Activated CD8-positive, alpha-beta memory T cell treated with anti-CD3 and anti-CD28 coated beads, Interleukin-2, amount 10 ng/mL, durations not matched to agents 7 days and 5 days (primary cell): ENCODE data around the gene DDX41. TPM values are rescaled to one million over a fixed set of nuclear protein-coding genes. Genes with fewer than 3 reads are reported as not detected.
"Not testable (repeated sequence)": the region's sequence is repeated elsewhere in the genome, so short reads cannot be mapped to it uniquely, and the experiment has no call there.

Experiments
- ATAC-seq: fragments of 150-1000 bp; cut with Tn5 transposase; one replicate; pipeline ENCODE4 v1.10.0; 2021; ENCODE audit warnings: moderate library complexity
- CTCF ChIA-PET: fragments of 350-600 bp; sonication (Branson Sonifier 250); formaldehyde crosslinking; loops from one replicate; lab custom pipeline; 2021; ENCODE audit warnings: antibody characterized with exemption; lab: Charles Lee
- DNase-seq: peaks from one replicate; pipeline ENCODE4 v3.0.0-alpha.2; 2020
- H3K27ac Mint-ChIP-seq: one replicate; pipeline ENCODE4 v1.8.0; 2021; ENCODE audit warnings: mild to moderate bottlenecking, mixed read lengths
- H3K27me3 Mint-ChIP-seq: one replicate; pipeline ENCODE4 v1.8.0; 2021; ENCODE audit warnings: mixed read lengths
- H3K36me3 Mint-ChIP-seq: one replicate; pipeline ENCODE4 v1.8.0; 2021; ENCODE audit warnings: mild to moderate bottlenecking, mixed read lengths
- H3K4me1 Mint-ChIP-seq: one replicate; pipeline ENCODE4 v1.8.0; 2021; ENCODE audit warnings: mixed read lengths
- H3K4me3 Mint-ChIP-seq: one replicate; pipeline ENCODE4 v1.8.0; 2021; ENCODE audit warnings: mild to moderate bottlenecking, moderate library complexity, mixed read lengths
- H3K9me3 Mint-ChIP-seq: one replicate; pipeline ENCODE4 v1.8.0; 2022; ENCODE audit warnings: low read depth, mixed read lengths
- total RNA-seq, 2 experiments: library from RNA; stranded (reverse); gene quantifications; one replicate each; pipeline ENCODE4 v1.2.3, GENCODE V29; 2021

The DDX41 gene
- total RNA-seq, 2 experiments from 2014 or later, result 126 to 130 TPM

DNA sequence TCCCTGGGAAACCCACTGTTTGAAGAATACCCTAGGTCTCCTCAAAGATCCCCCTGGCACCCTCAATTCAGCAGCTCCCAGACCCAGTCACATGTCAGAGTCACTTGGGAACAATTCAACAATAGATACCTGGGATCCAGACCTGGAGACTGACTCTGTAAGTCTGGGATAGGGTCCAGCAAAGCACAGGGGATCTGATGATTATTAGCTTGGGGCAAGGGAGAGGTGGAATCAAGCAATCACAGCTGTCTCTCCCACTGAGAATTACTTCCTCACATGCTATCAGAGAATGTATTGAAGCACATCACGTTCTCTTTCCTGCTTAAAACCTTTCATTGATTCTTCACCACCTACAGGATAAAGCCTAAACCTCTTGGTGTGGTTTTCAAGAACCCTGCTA is 31.7 kb upstream of the DDX41 start:
- Mint-ChIP-seq H3K4me3 (no peak overlapping the region), H3K36me3 (peaks cover 20% of the 10 kb centered on the region), H3K27ac (no peak overlapping the region), H3K9me3 (no peaks in the 10 kb centered on the region), H3K4me1 (peaks cover 14% of the 10 kb centered on the region), H3K27me3 (no peaks in the 10 kb centered on the region)
- no peak for ATAC-seq
- CTCF ChIA-PET, result interaction anchor here (1.1 kb wide), 1 partner anchor 8 kb away, joined by 3 read pairs; no protein-coding TSS in a partner anchor
- no peak for DNase-seq

DNA sequence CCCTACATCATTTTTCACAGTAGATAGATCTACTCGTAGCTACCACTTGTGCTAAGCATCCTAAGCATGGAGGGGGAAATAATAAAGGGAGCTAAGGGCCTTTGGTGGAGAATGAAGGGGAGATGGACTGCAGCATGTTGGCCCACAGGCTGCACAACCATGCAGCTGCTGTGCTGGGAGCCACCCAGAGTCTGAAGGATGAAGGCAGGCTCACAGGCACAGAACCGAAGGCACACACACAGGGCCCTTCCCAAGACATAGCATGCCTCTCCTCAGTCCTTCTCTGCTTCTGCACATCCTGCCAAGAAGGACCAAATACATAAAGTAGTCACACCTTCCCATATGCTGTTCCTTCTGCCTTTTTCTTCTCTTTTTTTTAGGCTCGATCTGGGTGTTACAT is 31.0 kb upstream of the DDX41 start:
- CTCF ChIA-PET, result no interaction called here

DNA sequence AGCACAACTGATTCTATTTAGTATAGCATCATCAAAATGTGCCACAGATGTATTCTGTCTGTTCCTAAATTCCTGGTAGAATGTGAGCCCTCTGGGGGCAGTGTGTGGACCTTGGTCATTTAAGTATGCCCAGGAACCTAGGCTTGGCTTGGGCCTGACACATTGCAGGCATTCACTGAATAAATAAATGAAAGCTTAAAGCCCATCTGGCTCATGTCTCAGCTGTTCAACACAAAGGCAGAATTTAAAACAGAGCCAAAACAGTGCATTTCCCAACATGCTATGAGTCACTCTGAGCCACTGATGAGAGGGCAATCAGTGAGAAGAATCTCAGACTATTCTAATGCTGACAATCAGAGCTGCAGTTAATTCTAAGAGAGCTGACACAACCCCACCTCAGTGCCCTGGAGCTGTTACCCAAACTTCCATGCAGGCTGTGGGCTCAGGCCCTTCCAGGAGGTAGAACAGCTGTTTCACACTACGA is 29.5 kb upstream of the DDX41 start:
- Mint-ChIP-seq H3K4me3 (no peak overlapping the region), H3K4me1 (no peaks in the 10 kb centered on the region), H3K36me3 (peaks cover 20% of the 10 kb centered on the region), H3K9me3 (no peaks in the 10 kb centered on the region), H3K27me3 (no peaks in the 10 kb centered on the region), H3K27ac (no peak overlapping the region)
- CTCF ChIA-PET, result interaction anchor here (0.8 kb wide), 1 partner anchor 17 kb away, joined by 3 read pairs; no protein-coding TSS in a partner anchor
- DNase-seq (no peak), ATAC-seq (no peak)

More for the DNA sequence above, 31.0 kb upstream of the DDX41 start:
- Mint-ChIP-seq H3K4me1 (peaks cover 6% of the 10 kb centered on the region), H3K4me3 (no peak overlapping the region), H3K9me3 (no peaks in the 10 kb centered on the region), H3K27me3 (no peaks in the 10 kb centered on the region), H3K27ac (no peak overlapping the region), H3K36me3 (peaks cover 20% of the 10 kb centered on the region)
- DNase-seq (no peak), ATAC-seq (no peak)

DNA sequence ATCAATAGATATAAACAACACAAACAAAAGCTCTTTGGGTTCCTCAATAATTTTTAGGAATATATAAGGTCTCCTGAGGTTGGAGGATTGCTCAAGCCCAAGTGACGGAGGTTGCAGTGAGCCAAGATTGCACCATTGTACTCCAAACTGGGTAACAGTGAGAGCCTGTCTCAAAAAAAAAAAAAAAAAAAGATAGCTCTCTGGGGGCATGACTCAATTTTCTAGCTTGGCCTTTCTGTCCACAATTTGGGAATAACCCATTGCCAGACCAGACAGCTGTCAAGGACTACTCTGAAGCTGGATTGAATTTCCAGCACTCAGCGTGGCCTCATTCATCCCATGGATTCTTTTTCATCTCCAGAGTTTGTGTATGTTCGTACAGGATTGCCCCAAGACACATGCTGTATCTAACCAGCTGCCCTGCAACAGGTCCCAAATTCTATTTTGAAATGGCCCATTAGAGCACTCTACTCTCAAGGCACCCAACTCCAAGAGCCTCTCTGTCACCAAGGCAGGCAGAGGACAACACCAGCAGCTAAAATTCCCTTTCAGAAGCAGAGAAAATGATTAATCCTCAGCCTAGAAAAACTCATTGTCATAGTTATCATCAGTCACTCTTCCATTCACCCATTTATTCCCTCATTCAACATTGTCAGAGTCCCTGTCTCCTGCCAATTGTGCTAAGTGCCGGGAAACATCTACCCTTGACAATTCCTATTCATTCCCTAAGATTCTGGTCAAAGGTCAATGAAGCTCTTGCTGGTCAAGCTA is 28.9 kb upstream of the DDX41 start:
- CTCF ChIA-PET, result interaction anchor here (0.8 kb wide), 1 partner anchor 18 kb away, joined by 3 read pairs; no protein-coding TSS in a partner anchor
- H3K36me3 Mint-ChIP-seq, result peaks cover 20% of the 10 kb centered on the region
- H3K4me1 Mint-ChIP-seq, result peaks cover 4% of the 10 kb centered on the region
- H3K27me3 Mint-ChIP-seq, result no peaks in the 10 kb centered on the region
- no peak overlapping the region for H3K4me3 Mint-ChIP-seq
- no peak for DNase-seq
- no peak for ATAC-seq
- no peak overlapping the region for H3K27ac Mint-ChIP-seq
- H3K9me3 Mint-ChIP-seq, result no peaks in the 10 kb centered on the region

DNA sequence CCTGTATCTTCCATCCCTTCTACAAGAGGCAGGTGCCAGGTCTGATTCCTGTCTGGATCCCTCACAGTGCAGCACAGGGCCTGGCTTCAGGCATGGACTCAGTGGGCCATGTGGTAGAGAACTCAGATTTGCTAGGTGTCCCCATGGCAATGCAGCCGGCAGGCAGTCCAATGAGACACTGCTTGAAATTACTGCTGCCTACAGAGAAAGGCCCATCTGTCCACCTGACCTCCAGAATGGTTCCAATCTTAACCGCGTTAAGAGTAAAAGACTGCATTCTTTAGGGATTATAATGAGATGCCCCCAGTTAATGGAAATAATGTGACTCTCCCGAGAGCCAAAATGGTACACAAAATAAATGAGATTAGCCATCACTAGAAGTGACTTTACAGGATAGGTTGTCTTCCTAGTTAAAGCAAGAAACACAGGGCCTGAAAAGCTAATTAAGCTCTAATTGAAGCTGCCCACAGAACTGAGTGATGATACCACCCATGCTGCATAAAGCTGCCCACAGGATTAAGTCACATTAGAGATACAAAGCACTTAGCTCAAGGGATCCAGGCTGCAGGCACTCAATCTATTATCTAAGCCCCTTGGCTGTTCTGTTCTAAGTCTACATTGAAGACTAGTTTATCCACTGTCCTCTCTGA is 26.2 kb upstream of the DDX41 start:
- H3K4me3 Mint-ChIP-seq, result no peak overlapping the region
- no peaks in the 10 kb centered on the region for H3K27me3 Mint-ChIP-seq

DNA sequence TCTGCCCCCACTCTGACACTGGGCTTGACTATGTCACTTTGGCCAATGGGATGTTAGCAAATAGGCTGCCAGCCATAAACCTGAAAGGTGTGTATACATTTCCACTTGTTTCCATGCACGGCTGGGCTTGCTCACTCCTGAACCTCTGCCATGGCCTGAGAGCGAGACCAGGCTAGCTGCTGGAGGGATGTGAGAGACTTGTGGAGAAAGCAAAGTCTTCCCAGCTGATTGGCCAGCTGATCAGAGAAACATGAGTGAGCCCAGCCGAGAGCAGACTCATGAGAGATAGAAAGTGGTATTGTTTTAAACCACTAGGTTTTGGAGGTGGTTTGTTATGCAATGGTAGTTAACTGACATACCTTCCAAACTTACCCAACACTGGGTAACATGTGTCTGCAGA is 23.7 kb upstream of the DDX41 start:
- no peak overlapping the region for H3K27ac Mint-ChIP-seq
- H3K27me3 Mint-ChIP-seq, result no peaks in the 10 kb centered on the region
- H3K9me3 Mint-ChIP-seq, result no peaks in the 10 kb centered on the region
- peaks cover 4% of the 10 kb centered on the region for H3K4me1 Mint-ChIP-seq
- H3K36me3 Mint-ChIP-seq, result peaks cover 20% of the 10 kb centered on the region
- H3K4me3 Mint-ChIP-seq, result no peak overlapping the region
- ATAC-seq, result no peak
- DNase-seq, result no peak
- CTCF ChIA-PET, result no interaction called here

More for the DNA sequence above, 26.2 kb upstream of the DDX41 start:
- Mint-ChIP-seq H3K9me3 (no peaks in the 10 kb centered on the region), H3K36me3 (peaks cover 21% of the 10 kb centered on the region), H3K4me1 (peaks cover 4% of the 10 kb centered on the region), H3K27ac (no peak overlapping the region)
- CTCF ChIA-PET, result interaction anchor here (0.9 kb wide), 1 partner anchor 17 kb away, joined by 3 read pairs; no protein-coding TSS in a partner anchor
- ATAC-seq (no peak), DNase-seq (no peak)

DNA sequence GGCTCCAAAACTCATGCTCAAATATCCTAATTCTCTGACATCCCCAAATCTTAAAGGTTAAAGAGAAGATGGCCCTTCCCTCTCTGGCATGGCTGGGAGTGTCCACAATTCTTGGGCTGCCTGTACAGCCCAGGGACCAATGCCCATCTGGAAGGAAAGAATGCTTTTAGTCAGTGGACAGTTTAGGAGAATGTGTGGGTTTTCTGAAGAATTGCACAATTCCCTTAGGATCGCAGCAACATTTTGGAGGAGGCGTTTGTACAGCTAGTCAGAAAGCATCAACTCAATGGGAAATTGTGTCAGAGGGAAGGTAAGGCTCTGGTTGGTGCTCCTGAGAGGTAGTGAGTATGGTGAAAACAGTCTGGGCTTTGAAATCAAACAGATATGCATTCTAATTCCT is 22.6 kb upstream of the DDX41 start:
- DNase-seq (no peak), ATAC-seq (no peak)
- CTCF ChIA-PET, result no interaction called here
- Mint-ChIP-seq H3K27me3 (no peaks in the 10 kb centered on the region), H3K27ac (no peak overlapping the region), H3K4me1 (peaks cover 4% of the 10 kb centered on the region), H3K4me3 (no peak overlapping the region), H3K36me3 (peaks cover 18% of the 10 kb centered on the region), H3K9me3 (no peaks in the 10 kb centered on the region)

DNA sequence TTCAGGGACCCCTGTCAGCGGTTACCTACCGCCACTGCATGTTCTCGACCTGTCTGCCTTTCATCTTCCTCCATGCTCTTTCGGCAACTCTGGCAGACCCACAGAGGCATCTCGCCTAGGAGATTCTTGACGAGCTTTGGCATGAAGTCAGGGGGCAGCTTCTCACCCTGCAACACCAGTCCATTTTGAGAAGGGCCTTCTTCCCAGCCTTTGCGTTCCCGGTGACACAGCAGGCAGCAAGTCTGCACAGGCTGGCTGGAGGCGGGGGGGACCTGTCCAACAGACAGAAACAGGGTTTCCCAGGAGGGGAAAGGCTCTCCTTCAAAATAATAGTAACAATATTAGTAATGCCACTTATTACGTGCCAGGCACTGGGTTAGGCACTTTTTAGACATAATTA is 22.1 kb upstream of the DDX41 start:
- ATAC-seq, result no peak
- CTCF ChIA-PET, result no interaction called here
- Mint-ChIP-seq H3K4me3 (no peak overlapping the region), H3K9me3 (no peaks in the 10 kb centered on the region), H3K27me3 (no peaks in the 10 kb centered on the region), H3K36me3 (peaks cover 20% of the 10 kb centered on the region), H3K4me1 (peaks cover 4% of the 10 kb centered on the region), H3K27ac (no peak overlapping the region)
- no peak for DNase-seq

DNA sequence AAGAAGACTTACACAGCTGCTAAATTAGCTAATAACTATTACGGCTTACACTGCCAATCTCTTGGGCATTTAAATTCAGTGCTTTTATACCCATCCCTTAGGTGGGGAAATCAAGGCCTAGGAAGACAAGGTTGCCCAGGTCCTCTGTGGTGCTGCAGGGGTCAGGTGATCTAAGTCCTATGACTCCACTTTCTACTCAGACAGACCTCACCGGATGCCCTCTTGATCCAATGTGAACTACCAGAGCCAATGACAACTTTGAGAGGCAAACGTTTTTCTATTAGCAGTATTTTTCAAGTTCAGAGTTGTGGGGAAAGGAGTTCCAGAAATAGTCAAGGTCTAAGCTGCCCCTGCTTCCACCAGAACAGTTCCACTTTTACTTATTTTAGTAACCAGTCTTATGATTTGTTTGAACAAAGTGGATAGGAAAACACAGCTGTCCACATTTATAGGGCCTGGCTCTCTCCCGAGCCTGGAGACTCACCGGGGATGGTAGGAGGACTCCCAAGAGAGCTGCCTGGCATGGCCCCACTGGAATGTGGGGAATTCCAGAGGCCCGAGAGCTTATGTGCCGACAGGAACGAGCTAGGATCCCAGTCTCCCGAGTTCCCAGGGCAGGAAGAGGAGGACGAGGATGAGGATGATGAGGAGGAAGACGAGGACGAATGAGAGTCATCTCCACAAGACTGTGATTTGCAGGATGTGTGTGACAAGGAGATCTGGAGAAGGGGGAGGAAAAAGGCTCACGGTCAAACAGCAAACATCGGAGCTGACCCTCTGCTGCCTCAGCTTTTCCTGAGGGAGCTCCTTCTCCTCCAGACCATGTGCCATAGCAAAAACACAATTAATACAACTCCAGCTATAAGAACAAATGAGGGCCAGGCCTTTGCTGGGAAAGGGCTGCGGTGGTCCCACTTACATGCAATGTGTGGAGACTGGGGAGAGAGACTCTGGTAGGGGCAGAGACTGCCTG is 20.9 kb upstream of the DDX41 start:
- CTCF ChIA-PET, result no interaction called here
- DNase-seq (no peak), ATAC-seq (no peak)
- Mint-ChIP-seq H3K36me3 (peaks cover 23% of the 10 kb centered on the region), H3K9me3 (no peaks in the 10 kb centered on the region), H3K4me3 (no peak overlapping the region), H3K4me1 (peaks cover 4% of the 10 kb centered on the region), H3K27ac (no peak overlapping the region), H3K27me3 (no peaks in the 10 kb centered on the region)

DNA sequence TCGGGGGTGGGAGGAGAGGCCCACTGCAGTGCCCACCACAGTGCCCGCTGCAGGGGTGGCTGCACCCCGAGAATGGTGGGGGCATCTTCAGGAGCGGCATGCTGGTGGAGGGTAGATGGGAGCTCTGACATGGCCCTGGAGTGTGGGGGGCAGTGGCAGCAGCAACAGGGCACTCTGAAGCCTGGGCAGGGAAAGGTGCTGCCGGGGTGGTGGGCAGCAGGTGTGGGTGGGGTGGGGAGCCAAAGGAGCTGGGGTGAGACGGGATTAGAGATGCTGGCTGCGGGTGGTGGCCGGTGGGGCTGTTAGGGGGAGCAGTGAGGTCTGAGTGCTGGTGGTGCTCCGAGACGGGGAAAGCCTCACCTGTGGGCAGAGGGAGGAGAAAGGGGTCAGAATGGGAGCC is 19.6 kb upstream of the DDX41 start:
- Mint-ChIP-seq H3K36me3 (peaks cover 17% of the 10 kb centered on the region), H3K4me1 (peaks cover 4% of the 10 kb centered on the region)
- ATAC-seq, result no peak

DNA sequence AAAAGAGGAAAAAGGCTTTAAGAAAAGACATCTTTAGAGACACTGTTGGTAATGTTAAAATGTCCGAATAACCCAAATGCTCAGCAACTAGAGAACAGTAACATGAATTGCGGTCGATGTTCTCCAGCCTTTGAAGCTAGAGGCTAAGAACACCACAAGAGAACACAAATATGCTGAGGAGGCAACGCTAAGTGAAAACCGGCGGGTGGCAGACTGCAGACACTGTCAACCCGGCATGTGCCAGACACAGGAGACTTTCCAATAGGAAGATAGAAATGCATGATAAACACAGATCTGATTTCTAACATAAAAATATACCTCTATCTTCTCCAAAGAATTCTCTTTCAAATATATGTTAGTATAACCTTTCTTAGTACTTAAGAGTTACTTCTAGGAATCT is 18.4 kb upstream of the DDX41 start:
- H3K9me3 Mint-ChIP-seq, result no peaks in the 10 kb centered on the region
- DNase-seq (no peak), ATAC-seq (no peak)
- CTCF ChIA-PET, result interaction anchor here (1.4 kb wide), 1 partner anchor 145 kb away, joined by 4 read pairs; no protein-coding TSS in a partner anchor
- H3K4me1 Mint-ChIP-seq, result no peaks in the 10 kb centered on the region
- no peak overlapping the region for H3K27ac Mint-ChIP-seq
- no peaks in the 10 kb centered on the region for H3K27me3 Mint-ChIP-seq
- peaks cover 17% of the 10 kb centered on the region for H3K36me3 Mint-ChIP-seq
- no peak overlapping the region for H3K4me3 Mint-ChIP-seq

More for the DNA sequence above, 19.6 kb upstream of the DDX41 start:
- no peak overlapping the region for H3K27ac Mint-ChIP-seq
- no peak overlapping the region for H3K4me3 Mint-ChIP-seq
- H3K27me3 Mint-ChIP-seq, result no peaks in the 10 kb centered on the region
- DNase-seq, result no peak
- CTCF ChIA-PET, result interaction anchor here (1.4 kb wide), 1 partner anchor 146 kb away, joined by 4 read pairs; no protein-coding TSS in a partner anchor
- no peaks in the 10 kb centered on the region for H3K9me3 Mint-ChIP-seq

DNA sequence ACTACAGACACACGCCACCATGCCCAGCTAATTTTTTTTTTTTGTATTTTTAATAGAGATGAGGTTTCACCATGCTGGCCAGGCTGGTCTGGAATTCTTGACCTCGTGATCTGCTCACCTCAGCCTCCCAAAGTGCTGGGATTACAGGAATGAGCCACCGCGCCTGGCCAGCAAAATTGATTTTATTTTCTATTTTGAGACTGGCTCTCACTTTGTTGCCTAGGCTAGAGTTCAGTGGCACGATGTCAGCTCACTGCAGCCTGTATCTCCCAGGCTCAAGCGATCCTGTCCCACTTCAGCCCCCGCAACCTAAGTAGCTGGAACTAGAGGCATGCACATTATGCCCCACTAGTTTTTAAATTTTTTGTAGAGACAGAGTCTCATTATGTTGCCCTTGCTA is 17.7 kb upstream of the DDX41 start:
- CTCF ChIA-PET, H3K4me1 Mint-ChIP-seq, H3K9me3 Mint-ChIP-seq, H3K27ac Mint-ChIP-seq, DNase-seq, ATAC-seq, H3K27me3 Mint-ChIP-seq, H3K4me3 Mint-ChIP-seq: not testable (repeated sequence)
- H3K36me3 Mint-ChIP-seq, result peaks cover 17% of the 10 kb centered on the region
